Upper lobe of left lung (tissue), 6 donors: ENCODE data around the gene FCRL4. TPM values are rescaled to one million over a fixed set of nuclear protein-coding genes. Genes with fewer than 3 reads are reported as not detected.
A peak's percentile ranks its signal among the peaks of the same experiment; 100 is the strongest.

ENCODE experiments used
- ATAC-seq, 2 donors: fragments of 200-7000 bp; cut with Tn5 transposase; one replicate each; pipeline ENCODE4 v1.9.1; 2022; ENCODE audit warnings: mild to moderate bottlenecking in 2 of 2, moderate library complexity in 2 of 2; ENCODE audit not compliant: low FRiP score in 2 of 2
- DNase-seq, 2 donors: peaks; one replicate each; pipeline ENCODE4 v3.0.0-alpha.2; 2019 to 2020
- H3K27ac ChIP-seq, 4 donors: fragments of 200-600 bp; sonication (generic); one replicate each; pipeline ENCODE4 v1.5.1; 2016 to 2019
- H3K27me3 ChIP-seq, 4 donors: fragments of 200-600 bp; sonication (generic); one replicate each; pipeline ENCODE4 v1.5.1; 2017 to 2019
- H3K36me3 ChIP-seq, 4 donors: fragments of 200-600 bp; sonication (generic); one replicate each; pipeline ENCODE4 v1.5.1; 2016 to 2019
- H3K4me1 ChIP-seq, 4 donors: fragments of 200-600 bp; sonication (generic); one replicate each; pipeline ENCODE4 v1.5.1; 2018 to 2019
- H3K4me3 ChIP-seq, 4 donors: fragments of 200-600 bp; sonication (generic); one replicate each; pipeline ENCODE4 v1.5.1; 2017 to 2019; ENCODE audit warnings: mild to moderate bottlenecking in 2 of 4, moderate library complexity in 1 of 4
- H3K9me3 ChIP-seq, 4 donors: fragments of 200-600 bp; sonication (generic); one replicate each; pipeline ENCODE4 v1.5.1; 2018 to 2019
- EP300 ChIP-seq, 4 donors: sonication (generic); formaldehyde crosslinking; IDR thresholded peaks; one replicate each; pipeline ENCODE4 v1.5.1; 2017; ENCODE audit warnings: antibody characterized with exemption in 4 of 4, control low read depth in 2 of 4
- POLR2A ChIP-seq, 4 donors: fragments of 450-650 bp; IDR thresholded peaks; one replicate each; pipeline ENCODE4 v1.5.1; 2016 to 2017; ENCODE audit warnings: antibody characterized with exemption in 4 of 4, mild to moderate bottlenecking in 2 of 4
- POLR2AphosphoS5 ChIP-seq, 2 donors: sonication (generic); formaldehyde crosslinking; IDR thresholded peaks; one replicate each; pipeline ENCODE4 v1.5.1; 2017; ENCODE audit warnings: antibody characterized with exemption in 2 of 2
- WGBS, 2 donors: methylation state at CpG; one replicate each; pipeline ENCODE4 v1.1.5; 2017 to 2018; 5-methylcytosine and 5-hydroxymethylcytosine counted together
- total RNA-seq, 6 donors: library from RNA; depleted of rRNA in 4 of 6; stranded (reverse); fragments of >200 nt in 4 of 6; gene quantifications; one replicate each; pipeline versions ENCODE4 v1.1.0 to v1.2.1, GENCODE V29; 2016 to 2021
- TF ChIP-seq, protein P1 (sequence below), 6 experiments: fragments of 450-650 bp in 4 of 6; fragments of 200-600 bp in 2 of 6; sonication (generic) in 2 of 6; IDR thresholded peaks; one replicate each; pipeline ENCODE4 v1.5.1; 2016 to 2019; ENCODE audit warnings: antibody characterized with exemption in 6 of 6
- donor health status: DM: no; HTN: no; CAD: no; lungs with moderate emphysema.
- donor health status: DM: no; HTN: yes; CAD: no; lungs with severe emphysema.

FCRL4 gene
- total RNA-seq, 6 donors from 2014 or later, result not detected

GRCh38 chr1:157626099-157626498, 28.2 kb upstream of the FCRL4 start:
- Histone ChIP-seq H3K36me3 (no peaks in the 10 kb centered on the region), H3K4me3 (no peak overlapping the region), H3K4me1 (no peaks in the 10 kb centered on the region), H3K27ac (no peak overlapping the region), H3K9me3 (no peaks in the 10 kb centered on the region), H3K27me3 (no peaks in the 10 kb centered on the region)
- no peak for TF ChIP-seq POLR2AphosphoS5 (IDR thresholded peaks at IDR 0.05)
- TF ChIP-seq EP300 (IDR thresholded peaks at IDR 0.05), result no peak
- TF ChIP-seq, protein P1, sequence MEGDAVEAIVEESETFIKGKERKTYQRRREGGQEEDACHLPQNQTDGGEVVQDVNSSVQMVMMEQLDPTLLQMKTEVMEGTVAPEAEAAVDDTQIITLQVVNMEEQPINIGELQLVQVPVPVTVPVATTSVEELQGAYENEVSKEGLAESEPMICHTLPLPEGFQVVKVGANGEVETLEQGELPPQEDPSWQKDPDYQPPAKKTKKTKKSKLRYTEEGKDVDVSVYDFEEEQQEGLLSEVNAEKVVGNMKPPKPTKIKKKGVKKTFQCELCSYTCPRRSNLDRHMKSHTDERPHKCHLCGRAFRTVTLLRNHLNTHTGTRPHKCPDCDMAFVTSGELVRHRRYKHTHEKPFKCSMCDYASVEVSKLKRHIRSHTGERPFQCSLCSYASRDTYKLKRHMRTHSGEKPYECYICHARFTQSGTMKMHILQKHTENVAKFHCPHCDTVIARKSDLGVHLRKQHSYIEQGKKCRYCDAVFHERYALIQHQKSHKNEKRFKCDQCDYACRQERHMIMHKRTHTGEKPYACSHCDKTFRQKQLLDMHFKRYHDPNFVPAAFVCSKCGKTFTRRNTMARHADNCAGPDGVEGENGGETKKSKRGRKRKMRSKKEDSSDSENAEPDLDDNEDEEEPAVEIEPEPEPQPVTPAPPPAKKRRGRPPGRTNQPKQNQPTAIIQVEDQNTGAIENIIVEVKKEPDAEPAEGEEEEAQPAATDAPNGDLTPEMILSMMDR (IDR thresholded peaks at IDR 0.05), result no peak
- TF ChIP-seq POLR2A (IDR thresholded peaks at IDR 0.05), result no peak
- 25 to 38% methylated on average over 2 of the region's 2 CpGs for WGBS, 2 donors
- ATAC-seq (no peak), DNase-seq (no peak)

DNA sequence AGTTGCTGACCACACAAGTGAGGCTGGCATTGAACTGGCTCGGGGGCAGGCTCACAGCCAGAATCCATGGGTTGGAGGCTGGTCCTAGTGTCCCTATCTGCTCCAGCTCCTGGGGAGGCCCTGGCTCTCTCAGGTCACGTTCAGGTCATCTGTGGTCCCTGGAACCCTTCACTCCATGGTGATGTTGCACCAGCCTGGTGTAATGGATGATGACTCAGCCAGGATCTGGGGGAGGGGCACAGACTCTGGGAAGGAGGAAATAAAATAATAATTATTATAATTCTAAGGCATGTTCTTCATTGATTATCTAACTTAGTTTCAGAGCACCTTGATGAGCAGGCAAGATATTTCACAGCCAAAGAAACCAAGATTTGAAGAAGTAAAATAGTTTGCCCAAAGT, 26.6 kb upstream of the FCRL4 start:
- Histone ChIP-seq H3K27me3 (no peaks in the 10 kb centered on the region), H3K4me3 (no peak overlapping the region), H3K4me1 (no peaks in the 10 kb centered on the region), H3K9me3 (no peaks in the 10 kb centered on the region), H3K27ac (no peak overlapping the region), H3K36me3 (no peaks in the 10 kb centered on the region)
- ATAC-seq, result peak in 1 of 2 donors; percentile 43
- WGBS, 2 donors, result 74 to 92% methylated on average over 2 of the region's 2 CpGs
- no peak for DNase-seq
- TF ChIP-seq POLR2A (IDR thresholded peaks at IDR 0.05) (no peak), EP300 (IDR thresholded peaks at IDR 0.05) (no peak), POLR2AphosphoS5 (IDR thresholded peaks at IDR 0.05) (no peak)
- TF ChIP-seq, protein P1 (IDR thresholded peaks at IDR 0.05), result no peak

DNA sequence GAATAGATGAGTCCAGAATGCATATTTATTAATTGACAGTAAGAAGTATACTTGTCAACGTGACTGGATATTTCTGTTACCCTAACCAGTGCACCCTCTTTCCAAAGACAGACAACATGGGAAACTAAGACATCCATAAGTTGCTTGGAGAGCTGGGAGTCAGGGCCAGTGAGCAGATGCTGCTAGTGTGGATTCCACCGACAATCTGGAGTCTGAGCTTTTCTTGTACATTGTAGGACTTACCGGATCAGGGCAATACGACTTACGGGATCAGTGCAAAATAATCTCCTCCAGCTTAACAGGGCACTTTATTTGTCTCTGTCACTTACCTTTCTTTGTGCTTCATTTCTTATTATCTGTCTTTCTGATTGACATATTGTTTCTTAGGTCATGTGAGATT, 24.6 kb upstream of the FCRL4 start:
- Histone ChIP-seq H3K4me1 (no peaks in the 10 kb centered on the region), H3K27me3 (no peaks in the 10 kb centered on the region)
- WGBS, 2 donors, result 88 to 93% methylated on average over 5 of the region's 5 CpGs

GRCh38 chr1:157618190-157618589, 20.3 kb upstream of the FCRL4 start:
- H3K4me3 ChIP-seq, result no peak overlapping the region
- no peak for ATAC-seq
- no peaks in the 10 kb centered on the region for H3K9me3 ChIP-seq
- DNase-seq, result no peak
- no peaks in the 10 kb centered on the region for H3K27me3 ChIP-seq
- no peak for TF ChIP-seq EP300 (IDR thresholded peaks at IDR 0.05)
- TF ChIP-seq, protein P1 (IDR thresholded peaks at IDR 0.05), result no peak
- no peak for TF ChIP-seq POLR2AphosphoS5 (IDR thresholded peaks at IDR 0.05)
- TF ChIP-seq POLR2A (IDR thresholded peaks at IDR 0.05), result no peak
- no peaks in the 10 kb centered on the region for H3K4me1 ChIP-seq
- WGBS, 2 donors, result 84 to 87% methylated on average over 3 of the region's 3 CpGs
- no peak overlapping the region for H3K27ac ChIP-seq
- H3K36me3 ChIP-seq, result no peaks in the 10 kb centered on the region

More for the DNA sequence above, 24.6 kb upstream of the FCRL4 start:
- DNase-seq, result no peak
- H3K9me3 ChIP-seq, result no peaks in the 10 kb centered on the region
- ATAC-seq, result no peak
- no peak overlapping the region for H3K27ac ChIP-seq
- H3K4me3 ChIP-seq, result no peak overlapping the region
- no peaks in the 10 kb centered on the region for H3K36me3 ChIP-seq
- no peak for TF ChIP-seq POLR2A (IDR thresholded peaks at IDR 0.05)
- TF ChIP-seq, protein P1 (IDR thresholded peaks at IDR 0.05), result no peak
- no peak for TF ChIP-seq POLR2AphosphoS5 (IDR thresholded peaks at IDR 0.05)
- no peak for TF ChIP-seq EP300 (IDR thresholded peaks at IDR 0.05)

GRCh38 chr1:157600236-157600635, 2.4 kb upstream of the FCRL4 start:
- 36 to 47% methylated on average over 1 of the region's 1 CpG for WGBS, 2 donors
- H3K27ac ChIP-seq, result no peak overlapping the region
- no peak overlapping the region for H3K4me3 ChIP-seq
- DNase-seq (no peak), ATAC-seq (no peak)
- no peaks in the 10 kb centered on the region for H3K4me1 ChIP-seq
- TF ChIP-seq EP300 (IDR thresholded peaks at IDR 0.05) (no peak), POLR2A (IDR thresholded peaks at IDR 0.05) (no peak), POLR2AphosphoS5 (IDR thresholded peaks at IDR 0.05) (no peak)
- TF ChIP-seq, protein P1 (IDR thresholded peaks at IDR 0.05), result no peak
- H3K36me3 ChIP-seq, result no peaks in the 10 kb centered on the region
- H3K9me3 ChIP-seq, result no peaks in the 10 kb centered on the region
- no peaks in the 10 kb centered on the region for H3K27me3 ChIP-seq
